Stimulated activated CD4-positive, alpha-beta T cell treated with anti-CD3 and anti-CD28 coated beads, TNF-alpha, amount 100 ng/mL, for 1 hour (primary cell): Measurements from ENCODE around the gene TEX35.

Experiments
- DNase-seq, 3 donors: peaks; one replicate each; pipeline ENCODE4 v3.0.0-alpha.2; 2020; ENCODE audit warnings: low read depth in 3 of 3, low spot score in 1 of 3

TEX35 gene

DNA sequence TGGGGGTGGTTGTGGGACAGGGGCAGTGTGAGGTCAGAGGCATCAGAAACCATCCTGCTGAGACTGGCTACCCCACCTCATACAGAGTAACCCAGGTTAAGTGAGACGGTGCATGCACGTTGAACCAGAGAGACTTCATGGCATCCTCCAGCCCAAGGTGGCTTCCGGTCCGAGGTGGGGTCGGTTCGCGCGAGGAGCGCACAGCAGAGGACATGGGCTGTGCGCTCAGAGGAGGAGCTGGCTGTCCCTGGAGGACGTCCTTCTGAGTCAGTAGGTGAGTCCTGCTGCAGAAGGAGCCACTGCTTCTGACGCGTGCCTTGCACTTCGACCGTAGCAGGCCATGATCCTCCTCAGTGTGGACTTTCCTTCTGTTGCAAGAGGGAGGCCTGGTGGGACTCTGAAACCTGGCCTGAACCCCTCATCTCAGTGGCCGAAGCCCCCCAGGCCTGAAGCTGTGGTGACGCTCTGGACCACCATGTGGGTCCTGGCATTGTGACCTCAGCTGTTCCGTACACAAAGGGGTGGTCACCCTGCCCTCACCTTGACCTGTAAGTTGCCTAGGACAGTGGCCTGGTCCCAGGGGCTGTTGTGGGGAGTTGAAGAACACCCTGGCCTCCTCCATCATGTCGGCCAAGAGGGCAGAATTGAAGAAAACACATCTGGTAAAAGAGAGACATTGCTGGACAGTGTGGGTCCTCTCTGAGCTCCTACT, at the start of gene TEX35:
TEX35 (plus strand) TSS at position 544 of the 712 bp plus-strand sequence; CDS start at position 624, 80 bp downstream.
- no peak for DNase-seq

GRCh38 chr1:178464141-178464540, 48.8 kb upstream of the TEX35 start:
- no peak for DNase-seq

- no peak for DNase-seq
Observed at GRCh38 chr1:178464566-178464965, 48.3 kb upstream of the TEX35 start.

DNA sequence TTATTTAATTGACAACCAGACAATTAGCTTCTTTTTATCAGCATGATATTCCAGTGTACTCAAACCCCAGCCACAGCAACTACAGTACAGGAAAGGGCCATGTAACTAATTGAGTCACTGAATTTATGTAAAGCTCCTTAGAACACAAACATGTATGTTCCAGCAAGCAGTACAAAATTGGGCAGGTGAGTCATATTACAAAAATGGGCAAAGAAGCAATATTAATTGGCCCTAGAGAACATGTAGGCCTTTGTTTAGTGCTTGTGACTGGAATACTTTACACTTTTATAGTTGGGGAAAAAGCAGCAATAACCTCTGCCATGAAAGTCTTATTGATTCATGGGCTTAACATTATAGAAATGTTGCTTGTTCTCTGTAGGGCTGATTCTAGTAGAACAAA, 47.9 kb upstream of the TEX35 start:
- no peak for DNase-seq

DNA sequence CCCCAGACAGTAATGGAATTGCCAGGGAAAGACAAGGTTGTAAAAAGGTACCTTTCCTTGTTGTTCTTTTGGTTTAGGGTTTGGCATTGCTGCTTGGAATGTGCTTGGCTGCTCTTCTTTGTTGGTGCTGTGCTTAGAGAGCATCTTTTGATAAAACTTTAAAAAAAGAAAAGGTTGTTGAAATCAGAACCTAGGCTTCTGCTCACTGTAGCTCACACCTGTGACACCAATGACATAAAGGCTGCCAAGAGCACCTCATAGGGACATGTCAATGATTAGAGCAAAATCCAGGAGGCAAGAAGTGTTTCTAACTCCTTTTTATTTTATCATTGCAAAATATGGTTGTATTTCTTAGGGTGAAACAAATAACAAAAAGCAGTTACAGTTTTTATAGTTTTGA, 45.1 kb upstream of the TEX35 start:
- no peak for DNase-seq

DNA sequence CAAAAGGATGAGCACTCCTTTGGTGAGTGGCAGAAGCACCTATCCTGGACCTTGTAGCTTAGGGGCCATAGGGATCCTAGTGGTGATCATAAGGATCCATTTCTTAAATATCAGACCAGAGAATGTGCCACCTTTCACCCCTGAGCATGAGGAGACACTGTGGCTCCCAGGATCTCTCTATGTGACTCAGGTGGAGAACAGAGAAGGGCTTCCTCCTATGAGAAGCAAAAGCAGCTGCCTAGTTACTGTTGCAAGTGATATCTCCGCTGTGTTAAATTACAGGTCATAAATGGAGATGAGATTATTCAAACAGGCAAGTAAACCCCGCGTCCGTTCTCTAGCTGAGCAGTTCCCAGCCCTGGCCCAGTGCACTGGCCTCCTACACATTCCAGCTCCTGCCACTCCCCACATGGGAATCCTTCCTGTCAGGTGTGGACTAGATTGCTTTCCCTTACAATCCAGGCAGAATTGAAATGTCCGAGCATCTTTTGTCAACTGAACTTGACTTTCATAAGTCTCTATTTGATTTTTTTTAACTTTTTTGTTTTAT, 42.4 kb upstream of the TEX35 start:
- no peak for DNase-seq

DNA sequence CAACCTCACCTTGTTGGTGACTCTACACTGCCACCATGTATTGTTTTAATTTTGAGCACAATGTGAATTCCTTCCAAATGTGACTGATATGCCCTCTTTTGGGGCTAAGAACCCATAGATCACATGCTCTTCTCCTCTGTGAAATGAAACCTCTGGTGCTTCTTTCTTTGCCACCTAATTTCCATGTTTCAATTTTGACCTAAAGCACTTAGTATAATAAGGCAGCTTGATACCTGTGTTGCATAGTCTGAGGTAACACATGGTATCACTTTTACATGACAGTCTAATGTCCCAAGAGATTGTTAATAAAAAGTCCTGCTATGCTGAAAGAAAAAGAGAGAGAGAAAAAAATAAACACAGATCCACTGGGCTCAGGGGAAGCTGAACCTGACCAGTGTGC, 40.4 kb upstream of the TEX35 start:
- no peak for DNase-seq

GRCh38 chr1:178477373-178477772, 35.5 kb upstream of the TEX35 start:
- DNase-seq: no peak

GRCh38 chr1:178477841-178478240, 35.1 kb upstream of the TEX35 start:
- no peak for DNase-seq

- DNase-seq: no peak
Observed at GRCh38 chr1:178483251-178483957, 29.5 kb upstream of the TEX35 start.

DNA sequence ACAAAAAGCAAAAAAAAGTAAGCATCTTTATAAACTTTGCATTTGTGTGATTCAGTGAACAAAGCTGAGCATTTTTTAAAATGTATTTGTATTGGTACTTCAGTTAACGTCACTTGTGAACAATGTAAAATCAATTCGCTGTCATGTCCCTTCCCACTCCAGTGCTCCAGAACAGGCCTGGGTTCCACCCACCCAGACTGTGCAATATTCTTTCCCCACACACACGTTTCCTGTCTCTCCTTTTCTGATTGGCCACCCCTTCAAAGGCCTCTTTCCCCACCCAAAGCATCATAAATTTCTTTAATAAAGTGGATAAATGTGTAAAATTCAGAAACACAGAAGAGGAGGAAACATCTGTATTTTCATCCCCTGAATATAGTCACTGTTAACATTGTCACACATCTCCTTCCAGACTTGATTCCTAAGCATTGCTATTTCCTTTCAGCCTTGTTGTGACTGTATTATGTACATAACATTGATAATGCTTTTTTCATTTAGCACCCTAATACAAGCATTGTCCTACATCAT, 28.1 kb upstream of the TEX35 start:
- no peak for DNase-seq

- DNase-seq: no peak
Observed at GRCh38 chr1:178485541-178485981, 27.3 kb upstream of the TEX35 start.

- DNase-seq: no peak
Observed at GRCh38 chr1:178486100-178487069, 26.5 kb upstream of the TEX35 start.

GRCh38 chr1:178487070-178487615, 25.8 kb upstream of the TEX35 start:
- DNase-seq: no peak

- DNase-seq: no peak
Observed at GRCh38 chr1:178488393-178488792, 24.5 kb upstream of the TEX35 start.

GRCh38 chr1:178489399-178489798, 23.5 kb upstream of the TEX35 start:
- DNase-seq: no peak

DNA sequence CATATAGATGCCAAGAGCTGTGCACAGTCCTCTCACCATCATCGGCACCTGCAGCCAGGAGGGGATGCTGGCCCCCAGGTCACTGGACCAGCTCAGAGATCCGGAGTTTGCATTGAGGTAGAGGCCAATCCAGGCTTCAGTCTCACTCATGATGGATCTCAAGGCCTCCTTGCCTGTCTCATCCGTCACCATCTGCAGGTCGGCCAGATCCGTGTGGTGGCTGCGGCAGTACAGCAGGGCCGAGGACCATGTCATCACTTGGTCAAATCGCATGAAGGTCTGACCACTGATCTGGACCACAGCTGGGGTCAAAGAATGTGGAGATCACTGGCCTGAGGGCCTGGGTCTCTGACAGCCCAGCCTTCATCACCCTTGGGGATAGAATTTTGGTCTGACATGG, 22.8 kb upstream of the TEX35 start:
- DNase-seq: no peak

- DNase-seq: no peak
Observed at GRCh38 chr1:178490967-178491366, 21.9 kb upstream of the TEX35 start.

DNA sequence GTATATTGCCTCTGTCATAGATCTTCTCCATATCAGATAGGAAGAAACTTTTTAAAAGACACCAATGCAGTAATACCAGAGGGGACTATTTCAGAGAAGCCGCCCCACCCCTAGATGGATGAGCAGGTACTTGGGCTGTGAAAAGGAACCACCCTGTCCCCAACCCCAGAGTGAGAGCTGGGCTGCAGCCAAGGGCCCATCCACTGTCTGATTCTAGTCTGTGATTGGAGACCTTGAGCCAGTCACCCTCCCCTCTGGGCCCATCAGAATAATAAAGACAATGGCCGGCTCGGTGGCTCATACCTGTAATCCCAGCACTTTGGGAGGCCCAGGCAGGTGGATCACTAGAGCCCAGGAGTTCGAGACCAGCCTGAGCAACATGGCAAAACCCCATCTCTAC, 21.2 kb upstream of the TEX35 start:
- DNase-seq: no peak

DNA sequence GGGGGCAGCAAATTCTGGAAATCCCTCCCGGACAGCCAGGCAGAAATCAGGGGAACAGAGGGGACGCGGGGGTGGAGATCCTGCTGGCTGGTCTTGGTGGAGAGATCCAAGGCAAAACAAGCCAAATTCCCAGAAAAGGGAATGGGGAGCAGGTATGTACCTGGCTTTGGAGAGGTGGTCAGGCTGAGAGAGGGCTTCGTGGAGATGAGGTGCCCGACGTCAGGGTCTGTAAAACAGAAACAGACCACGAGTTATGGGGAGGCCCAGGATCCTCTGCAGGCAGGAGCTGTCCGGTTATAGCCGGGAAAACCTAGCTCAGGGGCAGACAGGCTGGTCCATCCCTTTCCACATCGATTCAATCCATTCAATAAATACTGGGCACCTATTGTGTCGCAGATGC, 20.6 kb upstream of the TEX35 start:
- no peak for DNase-seq

GRCh38 chr1:178493301-178493741, 19.6 kb upstream of the TEX35 start:
- no peak for DNase-seq
